IPS-18c (cell line): ENCODE measurements around the gene ZNF236.

Experiments
- H3K4me3 ChIP-seq: 2 replicates; pipeline ENCODE4 v1.7.0; 2013; ENCODE audit warnings: low read depth, mild to moderate bottlenecking, low read length, moderate library complexity; ENCODE audit not compliant: insufficient read depth
- H3K9me3 ChIP-seq: one replicate; pipeline ENCODE4 v1.6.1; 2013; ENCODE audit warnings: mild to moderate bottlenecking, low read length, moderate library complexity; ENCODE audit not compliant: control insufficient read depth, insufficient read depth

The ZNF236 gene

GRCh38 chr18:76816127-76816526, 6.2 kb upstream of the ZNF236 start:
- no peaks in the 10 kb centered on the region for H3K9me3 ChIP-seq

GRCh38 chr18:76817888-76818611, 4.3 kb upstream of the ZNF236 start:
- H3K4me3 ChIP-seq = no peak overlapping the region

More at GRCh38 chr18:76816127-76816526, 6.2 kb upstream of the ZNF236 start:
- no peak overlapping the region for H3K4me3 ChIP-seq

GRCh38 chr18:76819411-76820136, 2.8 kb upstream of the ZNF236 start:
- Histone ChIP-seq H3K9me3 (no peaks in the 10 kb centered on the region), H3K4me3 (no peak overlapping the region)

More at GRCh38 chr18:76817888-76818611, 4.3 kb upstream of the ZNF236 start:
- H3K9me3 ChIP-seq = no peaks in the 10 kb centered on the region

GRCh38 chr18:76821356-76821874, 942 bp upstream of the ZNF236 start:
- Histone ChIP-seq H3K9me3 (no peaks in the 10 kb centered on the region), H3K4me3 (peak overlapping the region; percentile 97)

- H3K4me3 ChIP-seq = peak overlapping the region; percentile 97
- H3K9me3 ChIP-seq = no peaks in the 10 kb centered on the region
Measured at GRCh38 chr18:76821875-76822505, 367 bp upstream of the ZNF236 start.

- Histone ChIP-seq H3K4me3 (peak overlapping the region; percentile 80), H3K9me3 (no peaks in the 10 kb centered on the region)
Measured at GRCh38 chr18:76823161-76823538, 793 bp downstream of the ZNF236 start.

GRCh38 chr18:76823587-76824011, 1.2 kb downstream of the ZNF236 start:
- Histone ChIP-seq H3K4me3 (peak overlapping the region; percentile 80), H3K9me3 (no peaks in the 10 kb centered on the region)

- Histone ChIP-seq H3K4me3 (peak overlapping the region; percentile 80; the same call in 1 of the 2 replicates), H3K9me3 (no peaks in the 10 kb centered on the region)
Measured at GRCh38 chr18:76824145-76824676, 1.9 kb downstream of the ZNF236 start.

- H3K9me3 ChIP-seq = no peaks in the 10 kb centered on the region
- no peak overlapping the region for H3K4me3 ChIP-seq
Measured at GRCh38 chr18:76824754-76825153, 2.4 kb downstream of the ZNF236 start.

GRCh38 chr18:76827205-76828200, 5.1 kb downstream of the ZNF236 start:
- no peak overlapping the region for H3K4me3 ChIP-seq

GRCh38 chr18:76834379-76834778, 12.0 kb downstream of the ZNF236 start:
- no peaks in the 10 kb centered on the region for H3K9me3 ChIP-seq
- H3K4me3 ChIP-seq = no peak overlapping the region

More at GRCh38 chr18:76827205-76828200, 5.1 kb downstream of the ZNF236 start:
- H3K9me3 ChIP-seq = no peaks in the 10 kb centered on the region

GRCh38 chr18:76835380-76835779, 13.0 kb downstream of the ZNF236 start:
- no peaks in the 10 kb centered on the region for H3K9me3 ChIP-seq
- no peak overlapping the region for H3K4me3 ChIP-seq

GRCh38 chr18:76837071-76837470, 14.7 kb downstream of the ZNF236 start:
- Histone ChIP-seq H3K9me3 (no peaks in the 10 kb centered on the region), H3K4me3 (no peak overlapping the region)

- Histone ChIP-seq H3K9me3 (no peaks in the 10 kb centered on the region), H3K4me3 (no peak overlapping the region)
Measured at GRCh38 chr18:76838182-76838581, 15.8 kb downstream of the ZNF236 start.

- H3K4me3 ChIP-seq = no peak overlapping the region
- no peaks in the 10 kb centered on the region for H3K9me3 ChIP-seq
Measured at GRCh38 chr18:76839086-76839794, 16.9 kb downstream of the ZNF236 start.
